Mammary epithelial cell (primary cell): ENCODE results near the gene BMAL1.

Source experiments
- EZH2 ChIP-seq: IDR thresholded peaks from 2 replicates; pipeline ENCODE4 v1.6.1; 2012; ENCODE audit warnings: low read length, inconsistent platforms, borderline replicate concordance
- TF ChIP-seq, protein P1 (sequence below), 2 donors: IDR thresholded peaks in 1 of 2; conservative IDR thresholded peaks in 1 of 2; 2 replicates each; pipeline ENCODE4 v1.5.1; 2011 to 2012; ENCODE audit warnings: inconsistent platforms in 2 of 2, low read length in 2 of 2, mild to moderate bottlenecking in 2 of 2, control low read depth in 1 of 2, low read depth in 1 of 2; ENCODE audit not compliant: insufficient read depth in 1 of 2; ENCODE audit errors: extremely low read depth in 1 of 2

DNA sequence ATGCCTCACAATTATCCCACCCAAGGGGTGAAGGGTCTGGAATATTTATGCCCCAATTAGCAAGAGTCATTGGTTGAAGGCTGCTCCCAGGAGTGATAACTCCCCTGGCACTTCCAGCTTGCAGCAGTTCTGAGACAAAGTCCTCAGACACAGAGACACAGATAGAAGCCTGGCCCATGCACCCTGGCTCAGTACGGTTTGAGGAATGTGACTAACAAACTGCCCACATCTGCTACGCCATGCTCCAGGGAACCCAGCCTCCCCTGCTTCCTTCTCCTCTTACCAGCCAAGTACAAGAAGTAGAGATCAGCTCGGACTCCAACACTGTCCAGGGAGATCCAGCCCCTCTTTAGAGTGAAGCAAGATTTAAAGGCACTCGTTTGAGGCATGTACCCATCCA, 48.5 kb upstream of the BMAL1 start:
- TF ChIP-seq, protein P1, sequence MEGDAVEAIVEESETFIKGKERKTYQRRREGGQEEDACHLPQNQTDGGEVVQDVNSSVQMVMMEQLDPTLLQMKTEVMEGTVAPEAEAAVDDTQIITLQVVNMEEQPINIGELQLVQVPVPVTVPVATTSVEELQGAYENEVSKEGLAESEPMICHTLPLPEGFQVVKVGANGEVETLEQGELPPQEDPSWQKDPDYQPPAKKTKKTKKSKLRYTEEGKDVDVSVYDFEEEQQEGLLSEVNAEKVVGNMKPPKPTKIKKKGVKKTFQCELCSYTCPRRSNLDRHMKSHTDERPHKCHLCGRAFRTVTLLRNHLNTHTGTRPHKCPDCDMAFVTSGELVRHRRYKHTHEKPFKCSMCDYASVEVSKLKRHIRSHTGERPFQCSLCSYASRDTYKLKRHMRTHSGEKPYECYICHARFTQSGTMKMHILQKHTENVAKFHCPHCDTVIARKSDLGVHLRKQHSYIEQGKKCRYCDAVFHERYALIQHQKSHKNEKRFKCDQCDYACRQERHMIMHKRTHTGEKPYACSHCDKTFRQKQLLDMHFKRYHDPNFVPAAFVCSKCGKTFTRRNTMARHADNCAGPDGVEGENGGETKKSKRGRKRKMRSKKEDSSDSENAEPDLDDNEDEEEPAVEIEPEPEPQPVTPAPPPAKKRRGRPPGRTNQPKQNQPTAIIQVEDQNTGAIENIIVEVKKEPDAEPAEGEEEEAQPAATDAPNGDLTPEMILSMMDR (conservative IDR thresholded peaks at IDR 0.05 in 1 of 2, IDR thresholded peaks at IDR 0.05 in 1 of 2; ENCODE audit: extremely low read depth in 1 of 2, insufficient read depth in 1 of 2, low read depth in 1 of 2, low read length in 2 of 2) = no peak
- no peak for TF ChIP-seq EZH2
